WERI-Rb-1 (cell line): ENCODE results near the gene STARD3.
A peak's percentile ranks its signal among the peaks of the same experiment; 100 is the strongest.

ENCODE experiments used
- DNase-seq: peaks from one replicate; pipeline ENCODE4 v3.0.0-alpha.2; 2020
- H3K27ac ChIP-seq: fragments of 250-450 bp; sonication (Bioruptor Pico); 2 replicates; pipeline ENCODE4 v1.5.1; 2020; ENCODE audit warnings: mild to moderate bottlenecking, moderate library complexity
- H3K27me3 ChIP-seq: fragments of 250-450 bp; sonication (Bioruptor Pico); 2 replicates; pipeline ENCODE4 v1.5.1; 2021; ENCODE audit warnings: mild to moderate bottlenecking, low read depth, moderate library complexity; ENCODE audit not compliant: insufficient read depth, severe bottlenecking
- H3K36me3 ChIP-seq: fragments of 250-450 bp; sonication (Bioruptor Pico); 2 replicates; pipeline ENCODE4 v1.5.1; 2020; ENCODE audit warnings: mild to moderate bottlenecking, moderate library complexity
- H3K4me3 ChIP-seq: 2 replicates; pipeline ENCODE4 v1.5.1; 2011; ENCODE audit warnings: low read depth, mild to moderate bottlenecking, control low read depth, low read length
- H3K9me3 ChIP-seq: fragments of 250-450 bp; sonication (Bioruptor Pico); 2 replicates; pipeline ENCODE4 v1.5.1; 2021; ENCODE audit warnings: mild to moderate bottlenecking, moderate library complexity; ENCODE audit not compliant: severe bottlenecking
- CTCF ChIP-seq: IDR thresholded peaks from 2 replicates; pipeline ENCODE4 v1.5.1; 2011; ENCODE audit warnings: low read depth, mild to moderate bottlenecking, control low read depth, inconsistent platforms, low read length

Gene STARD3

GRCh38 chr17:39636587-39636926 is 387 bp upstream of the STARD3 start:
- H3K27ac ChIP-seq = peak overlapping the region; percentile 94

GRCh38 chr17:39638317-39638716 is 1.4 kb downstream of the STARD3 start:
- no peak for TF ChIP-seq CTCF
- Histone ChIP-seq H3K36me3 (peaks cover 27% of the 10 kb centered on the region), H3K9me3 (no peaks in the 10 kb centered on the region), H3K4me3 (no peak overlapping the region), H3K27ac (no peak overlapping the region), H3K27me3 (no peaks in the 10 kb centered on the region)
- no peak for DNase-seq

More at GRCh38 chr17:39636587-39636926, 387 bp upstream of the STARD3 start:
- TF ChIP-seq CTCF = no peak
- Histone ChIP-seq H3K27me3 (no peaks in the 10 kb centered on the region), H3K4me3 (peak overlapping the region; percentile 95), H3K9me3 (no peaks in the 10 kb centered on the region), H3K36me3 (peaks cover 26% of the 10 kb centered on the region)
- DNase-seq = no peak

GRCh38 chr17:39639043-39639442 is 2.1 kb downstream of the STARD3 start:
- TF ChIP-seq CTCF = no peak
- H3K27ac ChIP-seq = no peak overlapping the region

GRCh38 chr17:39639566-39640458 is 2.9 kb downstream of the STARD3 start:
- Histone ChIP-seq H3K4me3 (no peak overlapping the region), H3K9me3 (no peaks in the 10 kb centered on the region), H3K27ac (no peak overlapping the region), H3K36me3 (peaks cover 27% of the 10 kb centered on the region), H3K27me3 (no peaks in the 10 kb centered on the region)
- no peak for TF ChIP-seq CTCF
- DNase-seq = no peak

More at GRCh38 chr17:39639043-39639442, 2.1 kb downstream of the STARD3 start:
- H3K4me3 ChIP-seq = no peak overlapping the region
- no peaks in the 10 kb centered on the region for H3K9me3 ChIP-seq
- peaks cover 27% of the 10 kb centered on the region for H3K36me3 ChIP-seq
- no peaks in the 10 kb centered on the region for H3K27me3 ChIP-seq
- DNase-seq = no peak

GRCh38 chr17:39640591-39641031 is 3.7 kb downstream of the STARD3 start:
- no peak overlapping the region for H3K4me3 ChIP-seq
- DNase-seq = no peak
- no peak overlapping the region for H3K27ac ChIP-seq
- no peak for TF ChIP-seq CTCF
- no peaks in the 10 kb centered on the region for H3K27me3 ChIP-seq
- H3K36me3 ChIP-seq = peaks cover 27% of the 10 kb centered on the region
- no peaks in the 10 kb centered on the region for H3K9me3 ChIP-seq
